GM19240 (cell line): ENCODE data around the gene POU2F1.

Source experiments
- DNase-seq: peaks from one replicate; pipeline ENCODE4 v3.0.0; 2011; ENCODE audit warnings: low spot score; ENCODE audit not compliant: insufficient read length

The POU2F1 gene

DNA sequence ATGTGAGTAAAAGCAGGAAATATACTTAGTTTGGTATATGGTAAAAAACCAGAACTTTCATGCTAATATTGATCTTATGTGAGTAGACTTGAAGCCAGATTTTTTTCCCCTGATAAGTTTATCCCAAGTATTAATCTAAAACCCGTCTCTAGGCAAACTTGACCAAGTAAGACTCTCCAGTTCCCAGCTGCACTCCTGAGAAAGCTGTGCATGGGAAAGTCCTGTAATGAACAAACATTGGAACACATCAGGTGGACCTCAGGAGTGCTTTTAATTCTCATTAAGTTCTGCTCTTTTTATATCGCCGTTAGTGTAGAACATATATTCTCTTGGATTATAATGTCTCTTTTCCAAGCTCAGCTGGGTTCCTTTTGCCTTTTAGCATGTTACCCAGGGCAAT, 192.6 kb downstream of the POU2F1 start:
- no peak for DNase-seq

DNA sequence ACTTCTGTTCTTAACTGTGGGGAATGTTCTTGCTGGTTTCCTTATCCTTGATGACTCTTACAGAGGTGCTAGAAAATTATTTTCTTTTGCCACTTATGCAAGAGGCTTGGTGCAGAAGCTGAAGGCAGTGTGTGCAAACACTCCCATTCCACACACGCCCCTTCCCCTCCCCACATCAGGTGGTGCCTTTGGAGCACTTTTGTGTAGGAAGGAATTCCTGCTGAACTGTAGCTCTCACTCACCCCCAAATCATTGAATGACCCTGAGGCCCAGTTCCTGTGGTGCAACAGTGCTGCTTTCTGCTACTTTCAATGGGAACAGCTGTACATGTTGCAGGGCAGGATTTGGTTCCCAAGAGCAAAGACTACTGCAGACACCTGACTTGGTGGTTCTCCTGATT, 195.8 kb downstream of the POU2F1 start:
- DNase-seq, result no peak

DNA sequence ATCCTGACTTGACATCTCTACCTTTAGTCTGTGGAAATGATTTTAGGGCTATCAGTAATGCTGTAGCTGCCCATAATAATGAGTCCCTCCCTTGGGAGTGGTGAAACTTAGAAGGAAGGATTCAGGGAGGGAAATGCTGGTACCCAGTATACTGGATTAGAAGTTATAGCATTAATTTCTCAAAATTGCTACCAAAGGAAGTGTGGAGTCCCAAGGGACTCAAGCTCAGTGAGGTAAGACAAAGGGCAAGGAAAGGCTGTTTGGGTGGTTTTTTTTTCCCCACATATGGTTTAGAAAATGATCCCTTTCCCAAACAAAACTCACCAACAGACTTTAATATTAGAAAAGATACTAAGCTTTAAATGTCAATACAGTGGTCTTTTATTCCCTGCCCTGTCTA, 197.7 kb downstream of the POU2F1 start:
- DNase-seq, result no peak

DNA sequence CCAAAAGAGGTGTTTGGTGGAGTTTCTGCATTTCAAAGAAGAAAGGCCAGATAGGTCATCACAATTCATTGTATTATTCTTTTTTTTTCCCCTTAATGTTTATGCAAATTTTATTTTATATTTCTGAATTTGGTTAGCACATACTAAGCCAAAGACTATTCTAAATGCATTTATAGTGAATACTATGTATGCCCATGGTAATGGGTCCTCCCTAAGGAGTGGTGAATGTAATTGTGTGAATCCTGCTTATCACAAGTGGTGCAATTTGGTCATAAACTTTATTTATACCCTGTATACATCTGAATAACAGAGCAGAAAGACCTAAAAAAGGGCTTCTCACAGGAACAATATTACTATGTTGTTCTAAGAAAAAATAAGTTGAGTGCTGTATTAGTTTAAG, 198.6 kb downstream of the POU2F1 start:
- no peak for DNase-seq

DNA sequence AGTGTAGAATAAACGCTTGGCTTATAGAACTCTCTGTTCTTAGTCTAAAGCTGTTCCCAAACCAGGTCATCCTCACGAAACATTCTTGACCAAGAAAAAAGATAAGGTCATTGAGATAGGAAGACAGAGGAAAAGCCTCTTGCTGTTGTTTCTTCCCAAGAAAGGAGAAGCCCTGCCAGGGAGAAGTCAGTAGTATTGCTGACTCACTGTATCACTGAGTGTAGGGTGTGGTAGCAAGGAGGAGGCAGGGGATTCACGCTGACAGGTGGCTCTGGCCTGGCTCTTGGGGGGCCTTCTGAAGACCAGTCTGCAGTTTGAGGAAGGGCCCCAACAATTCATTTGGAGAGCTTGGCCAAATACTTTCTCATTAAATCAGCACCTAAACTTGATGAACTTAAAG, 199.8 kb downstream of the POU2F1 start:
- no peak for DNase-seq

DNA sequence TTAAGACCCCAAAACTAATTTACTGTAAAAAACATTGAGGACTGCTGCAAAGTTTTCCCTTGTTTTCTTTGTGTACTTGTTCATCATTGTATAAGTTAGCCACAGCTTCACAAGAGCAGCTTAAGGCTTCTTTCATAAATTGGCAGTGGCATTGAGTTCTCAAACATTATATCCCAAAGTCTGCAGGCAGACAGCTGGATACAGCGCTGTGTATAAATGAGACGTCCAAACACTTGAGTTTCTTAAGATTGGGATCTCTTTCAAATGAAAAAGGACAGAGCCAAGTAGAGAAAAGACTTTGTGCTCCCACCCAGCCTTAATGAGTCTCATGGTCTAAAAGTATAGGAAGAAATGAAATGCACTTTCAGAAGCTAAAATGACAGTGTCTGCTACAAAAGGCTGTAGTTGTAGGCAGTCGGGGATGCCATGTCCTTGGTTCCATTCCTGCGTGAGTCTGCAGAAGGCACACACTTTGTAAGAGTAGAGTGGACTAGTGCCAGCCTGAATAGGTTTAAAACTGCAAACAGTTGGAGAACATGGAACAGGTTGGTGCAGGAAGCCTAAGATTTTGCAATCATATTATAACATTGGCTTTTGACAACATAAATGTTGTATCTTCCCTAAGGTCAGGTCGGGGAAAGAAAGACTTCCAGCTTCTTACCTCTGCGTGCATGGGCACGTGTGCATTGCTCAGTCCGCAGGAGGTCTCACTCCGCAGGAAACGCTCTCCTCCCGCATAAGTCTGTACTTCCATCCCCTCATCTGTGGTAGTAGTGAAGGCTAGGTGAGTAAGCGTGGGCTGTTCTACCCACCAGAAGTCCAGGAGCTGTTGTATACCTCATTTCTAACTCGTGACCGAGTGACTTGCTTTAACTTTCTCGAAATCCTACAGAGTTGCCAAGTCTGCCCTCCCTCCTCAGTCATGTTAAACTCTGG, 203.3 kb downstream of the POU2F1 start:
- DNase-seq, result no peak

DNA sequence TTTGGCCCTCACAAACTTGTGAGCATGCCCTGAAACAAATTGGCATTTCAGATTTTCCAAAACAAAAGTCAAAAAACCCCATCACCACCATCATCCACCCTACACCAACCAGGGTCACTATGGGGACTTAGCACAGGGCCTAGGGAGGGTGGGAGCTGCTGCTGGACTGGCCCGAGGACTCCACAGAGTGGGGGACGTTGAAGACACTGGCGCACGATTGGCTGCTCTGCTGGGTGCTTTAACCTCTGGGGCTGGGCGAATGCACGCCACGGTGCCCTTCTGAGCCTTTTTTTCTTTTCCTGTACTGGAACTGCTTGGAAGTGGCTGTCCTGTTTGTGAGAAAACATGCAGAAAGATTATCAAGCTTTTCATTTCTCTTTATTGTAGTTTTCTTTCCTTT, 204.8 kb downstream of the POU2F1 start:
- no peak for DNase-seq

DNA sequence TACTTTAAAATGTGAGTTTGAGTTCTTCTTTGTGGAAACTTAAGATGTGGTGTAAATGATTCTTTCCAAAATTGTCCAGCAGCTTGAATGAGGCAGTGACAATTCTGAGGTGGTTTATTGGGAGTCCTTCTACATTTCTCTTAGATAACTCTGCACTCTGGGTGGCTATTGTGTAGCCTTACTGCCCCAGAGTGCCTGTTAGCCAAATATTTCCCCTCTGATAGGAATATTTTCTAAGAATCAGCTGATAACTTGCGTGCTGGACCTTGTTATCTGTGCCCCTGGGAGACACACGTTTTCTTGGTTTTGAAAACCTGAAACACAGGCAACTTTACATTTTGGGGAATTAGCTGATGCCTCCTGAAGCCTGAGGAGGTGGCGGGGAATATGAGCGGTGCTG, 206.0 kb downstream of the POU2F1 start:
- DNase-seq, result no peak

DNA sequence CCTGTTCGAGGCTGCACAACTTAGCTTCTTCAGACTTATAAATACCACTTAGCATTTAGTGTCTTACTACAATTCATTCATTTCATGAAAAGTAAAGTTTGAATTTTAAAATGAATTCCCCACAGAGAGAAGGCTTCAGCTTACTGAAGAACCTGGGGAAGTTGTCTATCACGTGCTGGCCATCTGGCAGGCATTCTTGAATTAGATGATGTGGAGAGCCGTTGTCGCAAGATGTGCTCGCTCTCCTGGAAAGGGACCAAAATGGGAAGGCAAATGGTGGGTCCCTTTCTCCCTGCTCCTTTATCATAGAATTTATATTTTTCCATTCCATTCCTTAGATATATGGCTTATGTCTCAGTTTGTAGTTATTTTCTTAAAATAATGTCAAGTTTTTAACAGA, 207.2 kb downstream of the POU2F1 start:
- DNase-seq, result no peak

DNA sequence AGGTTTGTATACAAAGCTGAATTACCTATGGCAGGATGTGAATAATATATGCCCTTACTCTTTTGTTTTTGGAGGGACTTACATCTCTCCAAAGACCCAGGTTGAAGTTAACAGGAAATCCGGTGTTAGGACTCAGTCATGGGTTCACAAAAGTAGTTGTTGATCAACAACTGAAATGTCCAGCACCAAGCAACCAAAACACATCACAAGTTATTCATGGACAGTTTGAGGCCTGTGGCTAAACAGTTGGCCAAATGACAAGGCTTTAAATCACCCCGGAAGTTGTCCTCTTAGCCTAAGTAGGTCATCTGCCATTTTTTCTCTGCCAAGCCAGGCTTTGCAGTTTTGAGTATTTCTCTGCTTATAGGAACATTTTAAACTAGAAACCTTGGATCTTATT, 207.7 kb downstream of the POU2F1 start:
- DNase-seq, result no peak

DNA sequence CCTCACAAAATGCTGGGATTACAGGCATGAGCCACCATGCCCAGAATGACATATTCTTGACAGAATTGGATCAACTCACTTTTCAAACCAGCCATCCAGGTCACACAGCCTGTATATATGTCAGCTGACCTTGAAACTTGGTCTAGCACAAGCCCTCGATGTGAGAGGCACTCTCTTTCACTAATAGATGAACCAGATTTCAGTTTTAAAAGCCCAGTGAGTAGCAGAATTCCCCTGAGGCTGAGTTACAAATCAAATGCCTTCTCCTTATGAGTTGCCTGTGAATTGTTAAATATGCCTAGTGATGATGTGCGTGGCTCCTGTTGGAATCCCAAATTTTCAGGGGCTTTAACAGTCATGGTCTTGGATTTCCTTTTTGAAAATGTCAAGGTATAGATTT, 208.9 kb downstream of the POU2F1 start:
- no peak for DNase-seq

DNA sequence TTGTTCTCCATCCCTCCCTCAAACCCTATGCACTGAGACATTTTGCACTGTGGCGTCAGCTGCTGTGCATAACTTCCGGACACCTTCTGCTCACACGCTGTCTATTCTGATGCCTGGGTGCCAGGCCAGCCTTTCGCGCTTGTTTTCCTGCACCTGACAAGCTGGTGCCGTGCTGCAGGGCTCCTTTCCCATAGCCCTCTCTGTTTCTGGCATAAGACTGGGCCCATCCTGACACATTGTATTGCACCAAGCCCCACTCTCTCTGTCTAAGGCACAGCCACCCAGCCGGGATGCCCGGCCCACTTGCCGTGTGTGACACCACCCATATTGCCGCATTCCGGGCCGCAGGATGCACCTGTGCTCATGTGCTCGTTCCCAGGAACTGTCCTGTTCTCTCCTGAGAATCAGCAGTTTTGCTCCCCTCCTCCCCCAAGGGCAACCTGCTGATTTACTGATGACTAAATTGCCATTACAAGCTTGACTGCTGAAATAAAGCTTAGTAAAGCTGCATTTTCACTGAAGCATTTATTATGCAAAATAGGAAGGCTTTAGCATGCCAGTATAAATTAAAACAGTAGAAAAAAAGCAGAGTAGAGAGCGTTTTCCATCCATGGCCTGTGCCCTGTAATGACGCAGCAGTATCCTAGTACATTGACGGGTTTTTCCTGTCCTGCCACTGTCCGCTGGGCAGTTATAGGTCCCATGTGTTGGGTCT, 209.6 kb downstream of the POU2F1 start:
- DNase-seq, result no peak

DNA sequence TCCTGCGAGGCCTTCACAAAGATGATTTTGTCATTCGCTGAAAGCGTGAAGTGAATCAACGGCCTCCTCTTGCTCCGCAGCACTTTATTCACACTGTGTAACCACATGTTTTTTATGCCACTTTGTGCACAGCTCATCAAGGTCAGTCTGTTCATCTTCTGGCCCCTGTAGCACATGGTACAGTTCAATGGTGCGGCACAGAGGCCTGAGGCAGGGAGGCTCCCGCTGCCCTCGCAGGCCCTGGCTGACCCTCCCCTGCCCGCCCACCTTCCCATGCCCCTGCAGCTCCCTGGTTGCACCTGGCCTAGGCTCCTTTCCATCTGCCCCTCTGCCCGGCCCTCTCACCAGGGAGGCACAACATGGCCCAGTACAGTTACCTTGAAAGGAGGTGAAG, 210.2 kb downstream of the POU2F1 start:
- DNase-seq, result no peak

DNA sequence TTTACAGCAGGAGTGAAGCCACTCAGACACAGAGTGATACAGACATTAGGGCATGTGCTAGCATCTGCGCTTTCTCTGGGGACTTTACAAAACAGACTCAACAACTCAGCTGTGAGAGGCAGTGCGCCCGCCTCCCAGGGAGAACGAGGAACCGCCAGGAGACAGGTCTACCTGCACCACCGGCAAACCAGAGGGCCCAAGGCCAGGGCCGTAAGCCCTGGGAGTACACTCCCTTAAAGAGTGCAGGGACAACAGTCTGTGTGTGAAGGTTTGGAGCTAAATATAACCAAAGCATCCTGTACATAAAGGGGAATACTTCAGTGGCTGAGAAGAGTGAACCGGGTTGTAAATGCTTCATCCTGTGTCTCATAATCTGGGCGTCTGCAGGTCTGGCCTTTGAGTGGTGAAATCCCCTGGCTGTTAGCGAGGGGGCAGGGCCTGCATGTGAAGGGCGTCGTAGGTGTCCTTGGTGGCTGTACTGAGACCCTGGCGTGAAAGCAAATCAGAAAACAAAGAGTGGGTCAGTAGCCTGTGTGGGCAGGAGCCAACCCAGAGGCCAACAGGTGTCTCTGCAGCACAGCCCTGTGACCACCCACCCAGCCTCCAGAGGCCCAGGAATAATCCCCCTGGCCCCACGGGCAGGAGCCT, 210.7 kb downstream of the POU2F1 start:
- DNase-seq, result no peak

DNA sequence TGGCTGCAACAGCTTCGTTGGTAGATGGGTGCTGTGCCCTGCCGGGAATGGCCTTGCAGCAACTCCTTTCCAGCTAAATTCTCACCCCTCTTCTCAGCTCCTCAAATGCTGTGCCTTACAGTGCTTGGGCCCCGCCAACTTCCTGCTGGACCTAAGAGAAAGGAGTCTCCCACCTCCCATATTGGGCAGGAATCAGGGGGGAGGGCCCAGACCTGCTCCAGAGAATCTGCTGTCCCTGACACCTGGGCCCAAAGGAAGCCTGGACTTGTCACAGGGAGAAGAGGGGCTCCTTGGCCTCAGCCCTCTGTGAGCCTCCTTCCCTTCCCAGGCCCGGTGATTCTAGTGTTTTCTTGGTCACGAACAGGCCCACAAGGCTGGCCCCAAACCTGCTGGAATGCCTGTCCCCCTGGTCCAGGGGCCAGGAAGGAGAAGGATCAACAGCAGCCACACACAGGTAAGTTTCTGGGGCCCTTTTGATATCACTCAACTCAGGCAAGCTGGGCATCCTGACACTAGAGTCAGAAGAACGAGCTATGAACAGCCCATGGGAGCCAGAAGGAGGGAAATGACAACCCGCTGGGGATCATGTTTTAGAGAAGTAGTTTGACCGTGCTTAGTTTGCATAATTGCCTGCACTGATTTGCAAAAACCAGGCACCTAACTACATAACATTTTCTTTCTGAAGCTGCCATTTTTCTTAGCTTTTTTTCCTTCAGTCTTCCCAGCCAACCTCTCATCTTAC, 211.4 kb downstream of the POU2F1 start:
- no peak for DNase-seq

DNA sequence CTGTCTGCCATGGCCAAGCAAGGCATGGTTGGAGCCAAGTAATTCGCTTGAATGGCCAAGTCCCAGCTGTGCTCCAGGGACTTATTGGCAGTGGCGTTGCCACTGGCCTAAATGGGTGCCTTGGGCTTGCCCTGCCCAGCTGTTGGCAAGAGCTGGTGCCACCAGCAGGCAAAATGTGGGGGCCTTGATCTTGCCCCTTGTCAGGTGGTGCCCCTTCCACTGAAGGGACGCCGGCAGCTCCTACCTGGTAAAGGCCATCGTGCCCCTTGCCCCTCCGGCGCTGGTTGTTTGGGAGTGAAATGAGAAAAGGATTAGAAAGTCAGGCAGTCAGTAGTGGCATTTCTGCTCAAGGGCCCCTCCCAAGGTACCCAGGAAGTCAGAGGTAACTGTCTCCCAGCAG, 212.1 kb downstream of the POU2F1 start:
- DNase-seq, result no peak

DNA sequence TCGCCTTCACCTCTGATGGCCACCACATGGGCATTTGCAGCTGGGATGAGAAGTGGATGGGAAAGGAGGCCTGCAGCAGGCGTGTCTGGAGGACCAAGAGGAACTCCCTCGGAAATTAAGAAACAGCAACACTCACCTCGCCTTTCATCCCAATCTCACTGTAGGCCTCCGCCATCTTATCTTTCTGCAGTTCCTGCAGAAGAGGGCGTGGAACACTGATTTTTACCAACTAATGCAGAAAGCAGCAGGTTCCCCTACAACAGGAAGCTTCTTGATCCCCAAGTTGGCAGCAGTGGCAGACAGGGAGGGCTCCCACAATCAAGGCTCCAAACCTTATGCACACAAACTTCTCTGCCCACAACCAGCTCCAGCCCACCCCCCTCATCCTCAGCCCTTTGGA, 213.2 kb downstream of the POU2F1 start:
- no peak for DNase-seq

DNA sequence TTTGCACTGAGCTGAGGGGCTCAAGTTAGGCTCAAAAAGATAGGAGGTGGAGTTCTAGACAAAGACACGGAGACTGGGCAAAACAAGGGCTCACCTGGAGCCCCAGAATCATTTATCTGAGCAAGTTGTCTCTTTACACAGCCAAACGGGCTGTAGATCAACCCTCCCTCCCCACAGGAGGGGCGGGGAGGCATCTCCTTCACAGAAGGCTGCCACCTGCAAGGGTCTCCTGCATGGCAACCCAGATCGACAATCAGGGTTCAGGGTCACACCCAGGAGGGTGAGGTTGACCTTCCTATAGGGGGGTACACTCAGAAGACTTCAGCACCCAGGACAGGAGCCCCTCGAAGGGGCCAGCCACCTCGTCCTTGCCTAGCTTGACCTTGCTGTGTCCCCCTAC, 213.6 kb downstream of the POU2F1 start:
- DNase-seq, result no peak

DNA sequence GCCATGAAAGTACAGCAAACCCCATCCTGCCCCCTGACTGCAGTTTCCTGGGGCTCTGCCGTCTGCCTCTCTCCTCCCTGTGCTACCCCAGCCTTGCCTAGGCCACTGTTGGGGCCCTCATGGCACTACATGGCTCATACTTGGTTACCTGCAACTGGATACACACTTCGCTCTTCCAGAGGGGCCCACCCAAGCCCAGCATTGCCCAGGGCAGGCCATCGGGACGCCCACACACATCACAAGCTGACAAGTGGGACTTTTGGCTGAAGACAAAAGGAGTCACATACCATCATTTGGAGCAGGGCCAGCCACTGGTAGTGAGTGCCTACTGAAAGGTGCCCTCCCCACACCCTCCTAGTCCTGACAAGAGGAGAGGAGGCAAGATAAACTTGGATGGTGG, 214.8 kb downstream of the POU2F1 start:
- no peak for DNase-seq

DNA sequence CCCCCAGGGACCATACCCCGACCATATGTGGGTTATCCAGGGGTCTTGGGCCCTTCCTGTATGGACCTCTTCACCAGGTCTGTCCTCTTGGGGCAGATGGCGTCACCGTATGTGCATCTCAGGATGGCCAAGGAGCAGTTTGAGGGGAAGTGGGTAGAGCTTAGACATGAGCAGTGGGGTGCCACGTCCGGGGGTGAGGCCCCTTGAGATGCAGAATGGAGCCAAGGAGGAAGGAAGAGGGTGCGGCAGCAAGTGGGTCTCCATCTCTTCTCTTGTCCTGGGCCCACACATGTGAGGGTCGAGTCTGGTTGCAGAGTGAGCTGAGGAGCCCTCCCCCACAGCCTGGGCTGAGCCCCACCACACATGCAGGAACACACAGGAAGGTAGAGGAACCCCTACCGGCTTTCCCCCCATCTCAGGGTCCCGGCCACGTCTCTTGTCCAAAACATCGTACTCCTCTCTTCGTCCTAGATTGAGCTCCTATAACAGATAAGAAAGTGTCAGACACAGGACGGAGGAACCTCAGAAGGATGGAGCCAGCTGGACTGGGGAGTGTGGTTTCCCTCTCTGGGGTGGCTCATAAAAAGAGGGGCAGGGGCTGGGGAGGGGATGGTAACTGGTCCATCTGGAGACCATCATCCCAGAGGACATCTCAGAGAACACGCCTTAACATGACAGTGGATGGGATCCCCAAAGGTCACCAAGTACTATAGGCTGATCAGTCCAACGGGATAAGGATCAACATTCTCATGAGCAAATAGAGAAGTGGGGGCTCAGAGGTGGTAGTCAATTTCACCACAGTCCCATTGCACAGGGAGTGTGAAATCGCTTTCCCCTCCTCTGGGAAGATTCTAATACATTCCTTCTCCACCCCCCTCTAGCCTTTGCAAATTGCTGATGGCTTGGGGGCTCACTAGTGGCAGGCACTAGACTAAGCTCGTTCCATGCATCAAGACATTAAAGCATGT, 217.8 kb downstream of the POU2F1 start:
- DNase-seq, result no peak
